Measurements from ENCODE around the gene KPNB1.

Gene KPNB1

GRCh38 chr17:47649153-47649971, at the start of gene KPNB1:
TSS of gene KPNB1 (plus strand) at chr17:47649919. CDS start at chr17:47650245, 326 bp downstream.
- peak; percentile 94 for DNase-seq (ENCODE audit: low spot score)
- TF ChIP-seq, protein P1, sequence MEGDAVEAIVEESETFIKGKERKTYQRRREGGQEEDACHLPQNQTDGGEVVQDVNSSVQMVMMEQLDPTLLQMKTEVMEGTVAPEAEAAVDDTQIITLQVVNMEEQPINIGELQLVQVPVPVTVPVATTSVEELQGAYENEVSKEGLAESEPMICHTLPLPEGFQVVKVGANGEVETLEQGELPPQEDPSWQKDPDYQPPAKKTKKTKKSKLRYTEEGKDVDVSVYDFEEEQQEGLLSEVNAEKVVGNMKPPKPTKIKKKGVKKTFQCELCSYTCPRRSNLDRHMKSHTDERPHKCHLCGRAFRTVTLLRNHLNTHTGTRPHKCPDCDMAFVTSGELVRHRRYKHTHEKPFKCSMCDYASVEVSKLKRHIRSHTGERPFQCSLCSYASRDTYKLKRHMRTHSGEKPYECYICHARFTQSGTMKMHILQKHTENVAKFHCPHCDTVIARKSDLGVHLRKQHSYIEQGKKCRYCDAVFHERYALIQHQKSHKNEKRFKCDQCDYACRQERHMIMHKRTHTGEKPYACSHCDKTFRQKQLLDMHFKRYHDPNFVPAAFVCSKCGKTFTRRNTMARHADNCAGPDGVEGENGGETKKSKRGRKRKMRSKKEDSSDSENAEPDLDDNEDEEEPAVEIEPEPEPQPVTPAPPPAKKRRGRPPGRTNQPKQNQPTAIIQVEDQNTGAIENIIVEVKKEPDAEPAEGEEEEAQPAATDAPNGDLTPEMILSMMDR (IDR thresholded peaks at IDR 0.05; ENCODE audit: extremely low read depth, missing control alignments), result no peak

GRCh38 chr17:47603830-47604597, 45.7 kb upstream of the KPNB1 start:
- DNase-seq (ENCODE audit: low spot score), result no peak
- TF ChIP-seq, protein P1 (IDR thresholded peaks at IDR 0.05; ENCODE audit: extremely low read depth, missing control alignments), result no peak

DNA sequence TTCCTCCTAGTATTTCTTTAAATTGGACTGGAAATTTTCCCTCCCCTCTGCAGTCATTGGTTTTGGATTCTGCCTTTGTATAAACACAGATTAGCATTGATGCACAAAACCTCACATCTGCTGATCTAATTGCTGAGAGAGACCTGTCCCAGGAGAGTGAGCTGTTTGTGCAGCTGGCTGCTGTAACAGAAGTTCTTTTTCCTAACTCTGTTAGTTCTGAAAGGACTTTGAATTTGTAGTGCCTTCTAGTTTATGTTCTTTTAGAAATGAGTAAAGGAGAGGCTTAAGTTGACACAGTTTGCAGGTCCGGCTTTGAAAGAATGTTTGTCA, 45.2 kb upstream of the KPNB1 start:
- no peak for DNase-seq (ENCODE audit: low spot score)
- TF ChIP-seq, protein P1 (IDR thresholded peaks at IDR 0.05; ENCODE audit: extremely low read depth, missing control alignments), result no peak

GRCh38 chr17:47605011-47605410, 44.7 kb upstream of the KPNB1 start:
- TF ChIP-seq, protein P1 (IDR thresholded peaks at IDR 0.05; ENCODE audit: extremely low read depth, missing control alignments), result no peak
- no peak for DNase-seq (ENCODE audit: low spot score)

DNA sequence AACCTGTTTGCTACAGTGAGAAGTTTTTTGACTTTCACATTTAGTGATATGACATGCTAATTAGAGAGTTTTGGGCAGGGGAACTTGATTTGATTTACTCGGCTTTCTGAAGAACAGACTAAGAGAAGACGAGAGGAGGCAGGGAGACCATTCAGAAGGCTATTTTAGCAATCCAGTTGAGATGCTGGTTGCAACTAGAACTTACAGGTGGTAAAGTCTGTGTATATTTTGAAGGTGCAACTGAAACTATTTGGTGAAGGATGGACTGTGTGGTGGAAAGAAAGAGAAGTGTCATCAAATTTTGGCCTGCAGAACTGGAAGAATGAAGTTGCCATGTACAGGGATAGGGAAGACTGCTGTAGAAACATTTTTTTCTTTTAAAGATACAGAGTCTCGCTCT, 42.2 kb upstream of the KPNB1 start:
- DNase-seq (ENCODE audit: low spot score), result no peak
- TF ChIP-seq, protein P1 (IDR thresholded peaks at IDR 0.05; ENCODE audit: extremely low read depth, missing control alignments), result no peak

- DNase-seq (ENCODE audit: low spot score), result no peak
- TF ChIP-seq, protein P1 (IDR thresholded peaks at IDR 0.05; ENCODE audit: extremely low read depth, missing control alignments), result no peak
These were observed 38.1 kb upstream of the KPNB1 start for GRCh38 chr17:47611372-47612350.
